IPS DF 6.9 (cell line): Measurements from ENCODE around the gene SCN7A.
"Not testable (repeated sequence)": the region's sequence is repeated elsewhere in the genome, so short reads cannot be mapped to it uniquely, and the experiment has no call there.

Source experiments
- DNase-seq: peaks from one replicate; pipeline ENCODE4 v3.0.0-alpha.2; 2013; ENCODE audit warnings: low read depth, low spot score
- H3K27ac ChIP-seq: one replicate; pipeline ENCODE4 v1.5.1; 2013; ENCODE audit warnings: low read length, control low read depth
- H3K27me3 ChIP-seq: 2 replicates; pipeline ENCODE4 v1.6.1; 2013; ENCODE audit warnings: mild to moderate bottlenecking, low read length; ENCODE audit not compliant: control insufficient read depth, insufficient read depth
- H3K36me3 ChIP-seq: 2 replicates; pipeline ENCODE4 v1.6.1; 2013; ENCODE audit warnings: low read length; ENCODE audit not compliant: control insufficient read depth, insufficient read depth
- H3K4me1 ChIP-seq: 2 replicates; pipeline ENCODE4 v1.6.1; 2013; ENCODE audit warnings: low read length; ENCODE audit not compliant: control insufficient read depth, insufficient read depth
- H3K4me3 ChIP-seq: 2 replicates; pipeline ENCODE4 v1.5.1; 2013; ENCODE audit warnings: mild to moderate bottlenecking, low read length
- H3K9me3 ChIP-seq: 2 replicates; pipeline ENCODE4 v1.6.1; 2013; ENCODE audit warnings: low read length, inconsistent platforms; ENCODE audit not compliant: control insufficient read depth, insufficient read depth
- WGBS: extraction: QIAGEN DNeasy Blood & Tissue Kit; methylation state at CpG from one replicate; pipeline ENCODE4 v1.1.7; 2013; ENCODE audit warnings: mixed read lengths, missing lambda C conversion rate; ENCODE audit not compliant: insufficient read length, insufficient coverage; 5-methylcytosine and 5-hydroxymethylcytosine counted together

The SCN7A gene

GRCh38 chr2:166360906-166361305 lies 133.1 kb downstream of the SCN7A start:
- no CpG with 5 or more reads among the region's 2 CpGs for WGBS
- no peaks in the 10 kb centered on the region for H3K9me3 ChIP-seq
- H3K27me3 ChIP-seq = no peaks in the 10 kb centered on the region
- no peaks in the 10 kb centered on the region for H3K4me1 ChIP-seq
- H3K4me3 ChIP-seq = no peak overlapping the region
- no peak overlapping the region for H3K27ac ChIP-seq
- no peak for DNase-seq
- H3K36me3 ChIP-seq = no peaks in the 10 kb centered on the region

- Histone ChIP-seq H3K27ac (no peak overlapping the region), H3K9me3 (no peaks in the 10 kb centered on the region), H3K4me1 (no peaks in the 10 kb centered on the region), H3K4me3 (no peak overlapping the region), H3K36me3 (no peaks in the 10 kb centered on the region), H3K27me3 (no peaks in the 10 kb centered on the region)
- no peak for DNase-seq
Measured at GRCh38 chr2:166360426-166360825, 133.6 kb downstream of the SCN7A start.

- H3K9me3 ChIP-seq, H3K4me3 ChIP-seq: not testable (repeated sequence)
Measured at GRCh38 chr2:166357950-166358321, 136.1 kb downstream of the SCN7A start.

GRCh38 chr2:166357068-166357949 lies 136.7 kb downstream of the SCN7A start:
- Histone ChIP-seq H3K27ac (no peak overlapping the region), H3K36me3 (no peaks in the 10 kb centered on the region), H3K4me1 (no peaks in the 10 kb centered on the region), H3K27me3 (no peaks in the 10 kb centered on the region), H3K4me3 (no peak overlapping the region), H3K9me3 (no peaks in the 10 kb centered on the region)
- WGBS = no CpG with 5 or more reads among the region's 7 CpGs
- DNase-seq = no peak

More at GRCh38 chr2:166357950-166358321, 136.1 kb downstream of the SCN7A start:
- DNase-seq, H3K36me3 ChIP-seq, H3K27me3 ChIP-seq, H3K27ac ChIP-seq, H3K4me1 ChIP-seq: not testable (repeated sequence)
- no CpG with 5 or more reads among the region's 4 CpGs for WGBS
